GM12891 (cell line): ENCODE measurements around the gene PTPN23.

Experiments used
- DNase-seq: peaks from one replicate; pipeline ENCODE4 v3.0.0; 2011; ENCODE audit warnings: low spot score; ENCODE audit not compliant: insufficient read length
- FAIRE-seq: peaks from 2 replicates; lab custom pipeline; 2011; peaks lifted over from hg19 to GRCh38; lab: Jason Lieb, UNC
- PAX5 ChIP-seq: IDR thresholded peaks from 2 replicates; pipeline ENCODE4 v1.6.1; 2011; ENCODE audit warnings: low read length, moderate library complexity, mild to moderate bottlenecking; ENCODE audit not compliant: insufficient read depth, severe bottlenecking
- POLR2A ChIP-seq: IDR thresholded peaks from 2 replicates; pipeline ENCODE4 v1.6.1; 2011; ENCODE audit warnings: low read depth, low read length, control low read depth
- POLR2AphosphoS5 ChIP-seq: IDR thresholded peaks from 2 replicates; pipeline ENCODE4 v1.6.1; 2011; ENCODE audit warnings: low read depth, low read length, control low read depth
- POU2F2 ChIP-seq: IDR thresholded peaks from 2 replicates; pipeline ENCODE4 v1.6.1; 2011; ENCODE audit warnings: low read depth, mild to moderate bottlenecking, control low read depth, low read length, moderate library complexity
- SPI1 ChIP-seq: IDR thresholded peaks from 2 replicates; pipeline ENCODE4 v1.6.1; 2011; ENCODE audit warnings: low read depth, low read length, control low read depth
- TAF1 ChIP-seq: IDR thresholded peaks from 2 replicates; pipeline ENCODE4 v1.6.1; 2011; ENCODE audit warnings: low read depth, low read length, control low read depth

The PTPN23 gene

GRCh38 chr3:47424434-47425382, 43.9 kb downstream of the PTPN23 start:
- DNase-seq (no peak), FAIRE-seq (no peak)
- TF ChIP-seq POLR2A (no peak), POLR2AphosphoS5 (no peak), SPI1 (no peak), PAX5 (no peak), TAF1 (no peak), POU2F2 (no peak)

- DNase-seq (no peak), FAIRE-seq (no peak)
Measured at GRCh38 chr3:47425383-47425778, 44.6 kb downstream of the PTPN23 start.

GRCh38 chr3:47425959-47426358, 45.1 kb downstream of the PTPN23 start:
- FAIRE-seq (no peak), DNase-seq (no peak)

More at GRCh38 chr3:47425383-47425778, 44.6 kb downstream of the PTPN23 start:
- TF ChIP-seq POU2F2 = no peak
- no peak for TF ChIP-seq SPI1
- no peak for TF ChIP-seq POLR2A
- TF ChIP-seq TAF1 = no peak
- TF ChIP-seq PAX5 = no peak
- no peak for TF ChIP-seq POLR2AphosphoS5

GRCh38 chr3:47427866-47428265, 47.0 kb downstream of the PTPN23 start:
- TF ChIP-seq PAX5 (no peak), POLR2A (no peak)
- FAIRE-seq (no peak), DNase-seq (no peak)

More at GRCh38 chr3:47425959-47426358, 45.1 kb downstream of the PTPN23 start:
- TF ChIP-seq PAX5 = no peak
- no peak for TF ChIP-seq POLR2A
- no peak for TF ChIP-seq TAF1
- no peak for TF ChIP-seq POU2F2
- no peak for TF ChIP-seq POLR2AphosphoS5
- TF ChIP-seq SPI1 = no peak

- FAIRE-seq = no peak
- DNase-seq = no peak
- TF ChIP-seq POLR2AphosphoS5 (no peak), POU2F2 (no peak), POLR2A (no peak), SPI1 (no peak), TAF1 (no peak), PAX5 (no peak)
Measured at GRCh38 chr3:47428662-47429061, 47.8 kb downstream of the PTPN23 start.

GRCh38 chr3:47429476-47430270, 48.9 kb downstream of the PTPN23 start:
- FAIRE-seq (no peak), DNase-seq (no peak)
- TF ChIP-seq SPI1 (no peak), PAX5 (no peak), TAF1 (no peak), POLR2A (no peak), POLR2AphosphoS5 (no peak), POU2F2 (no peak)

- no peak for TF ChIP-seq POU2F2
- no peak for TF ChIP-seq PAX5
- no peak for TF ChIP-seq TAF1
- no peak for TF ChIP-seq POLR2AphosphoS5
- no peak for TF ChIP-seq POLR2A
- no peak for TF ChIP-seq SPI1
- DNase-seq (no peak), FAIRE-seq (no peak)
Measured at GRCh38 chr3:47430606-47431005, 49.8 kb downstream of the PTPN23 start.

- TF ChIP-seq POLR2A = no peak
- no peak for TF ChIP-seq POLR2AphosphoS5
- TF ChIP-seq PAX5 = no peak
- FAIRE-seq (no peak), DNase-seq (no peak)
Measured at GRCh38 chr3:47431225-47431624, 50.4 kb downstream of the PTPN23 start.

GRCh38 chr3:47432673-47433072, 51.9 kb downstream of the PTPN23 start:
- no peak for TF ChIP-seq POLR2A
- no peak for TF ChIP-seq SPI1
- TF ChIP-seq PAX5 = no peak
- no peak for TF ChIP-seq POLR2AphosphoS5
- TF ChIP-seq POU2F2 = no peak
- no peak for TF ChIP-seq TAF1

More at GRCh38 chr3:47432673-47433072, 51.9 kb downstream of the PTPN23 start:
- FAIRE-seq (no peak), DNase-seq (no peak)
